ENCODE data around the gene POU4F2.

Gene POU4F2

GRCh38 chr4:146638786-146639505 is at the start of gene POU4F2:
POU4F2 (plus strand) TSS chr4:146638893; CDS start chr4:146639141, 248 bp downstream.
- no peak for DNase-seq

GRCh38 chr4:146590801-146591200 is 47.9 kb upstream of the POU4F2 start:
- DNase-seq, result no peak

GRCh38 chr4:146592019-146592418 is 46.7 kb upstream of the POU4F2 start:
- no peak for DNase-seq

GRCh38 chr4:146632770-146633470 is 5.8 kb upstream of the POU4F2 start:
- DNase-seq, result no peak

- DNase-seq, result no peak
Observed at GRCh38 chr4:146633471-146633800, 5.3 kb upstream of the POU4F2 start.

- no peak for DNase-seq
Observed at GRCh38 chr4:146634825-146635224, 3.9 kb upstream of the POU4F2 start.

- no peak for DNase-seq
Observed at GRCh38 chr4:146637621-146638332, 916 bp upstream of the POU4F2 start.

GRCh38 chr4:146638333-146638785 is 334 bp upstream of the POU4F2 start:
- no peak for DNase-seq

- no peak for DNase-seq
Observed at GRCh38 chr4:146639506-146639932, 826 bp downstream of the POU4F2 start.

GRCh38 chr4:146640021-146640464 is 1.4 kb downstream of the POU4F2 start:
- no peak for DNase-seq

GRCh38 chr4:146640465-146641061 is 1.9 kb downstream of the POU4F2 start:
- no peak for DNase-seq

- no peak for DNase-seq
Observed at GRCh38 chr4:146641762-146642161, 3.1 kb downstream of the POU4F2 start.

GRCh38 chr4:146643812-146644401 is 5.2 kb downstream of the POU4F2 start:
- no peak for DNase-seq

GRCh38 chr4:146645921-146646320 is 7.2 kb downstream of the POU4F2 start:
- DNase-seq, result no peak

- no peak for DNase-seq
Observed at GRCh38 chr4:146646593-146647325, 8.1 kb downstream of the POU4F2 start.

GRCh38 chr4:146647615-146648460 is 9.1 kb downstream of the POU4F2 start:
- no peak for DNase-seq

GRCh38 chr4:146648461-146648783 is 9.7 kb downstream of the POU4F2 start:
- DNase-seq, result no peak

GRCh38 chr4:146649232-146649631 is 10.5 kb downstream of the POU4F2 start:
- no peak for DNase-seq

GRCh38 chr4:146650034-146650433 is 11.3 kb downstream of the POU4F2 start:
- DNase-seq, result no peak

GRCh38 chr4:146654687-146655520 is 16.2 kb downstream of the POU4F2 start:
- DNase-seq, result no peak

- no peak for DNase-seq
Observed at GRCh38 chr4:146655521-146655856, 16.8 kb downstream of the POU4F2 start.

Measured in stimulated activated CD4-positive, alpha-beta T cell treated with anti-CD3 and anti-CD28 coated beads, Interleukin-12 subunit alpha, Interleukin-12 subunit beta, amount 100 ng/mL, for 4 hours (primary cell).